Adrenal gland (tissue), 12 donors: ENCODE measurements around the gene ITGB5. TPM values are rescaled to one million over a fixed set of nuclear protein-coding genes. Genes with fewer than 3 reads are reported as not detected.

Experiments used
- DNase-seq, 7 donors: peaks; one replicate each; pipeline ENCODE4 v3.0.0-alpha.2; 2019 to 2020
- H3K27ac ChIP-seq, 5 donors: fragments of 200-600 bp; sonication (generic) in 4 of 5; 1 replicate in 3 of 5; 2 replicates in 2 of 5; pipeline versions ENCODE4 v1.5.1 to v1.8.0; 2016 to 2020; ENCODE audit warnings: mild to moderate bottlenecking in 1 of 5
- H3K27me3 ChIP-seq: fragments of 200-600 bp; 2 replicates; pipeline ENCODE4 v1.8.0; 2021
- H3K36me3 ChIP-seq, 2 donors: fragments of 200-600 bp; replicated peaks in 1 of 2; 1 replicate in 1 of 2; 2 replicates in 1 of 2; pipeline versions ENCODE4 v1.5.1 to v1.8.0; 2018 to 2022
- H3K4me1 ChIP-seq, 2 donors: fragments of 200-600 bp; replicated peaks in 1 of 2; 1 replicate in 1 of 2; 2 replicates in 1 of 2; pipeline versions ENCODE4 v1.5.1 to v1.8.0; 2018 to 2021
- H3K4me3 ChIP-seq, 4 donors: fragments of 200-600 bp; sonication (generic) in 3 of 4; one replicate each; pipeline ENCODE4 v1.5.1; 2016 to 2018
- H3K9me3 ChIP-seq, 3 donors: fragments of 200-600 bp; sonication (generic) in 1 of 3; replicated peaks in 1 of 3; 1 replicate in 2 of 3; 2 replicates in 1 of 3; pipeline versions ENCODE4 v1.5.1 to v1.8.0; 2016 to 2021
- CTCF ChIP-seq, 6 experiments: fragments of 450-650 bp in 4 of 6; fragments of 200-600 bp in 2 of 6; sonication (generic) in 1 of 6; IDR thresholded peaks; 1 replicate in 5 of 6; 2 replicates in 1 of 6; pipeline versions ENCODE4 v1.5.1 to v1.8.0; 2016 to 2021; ENCODE audit warnings: antibody characterized with exemption in 6 of 6, mild to moderate bottlenecking in 2 of 6, moderate library complexity in 1 of 6
- POLR2A ChIP-seq, 2 donors: fragments of 450-650 bp; IDR thresholded peaks; one replicate each; pipeline ENCODE4 v1.6.1; 2017; ENCODE audit warnings: antibody characterized with exemption in 2 of 2, mild to moderate bottlenecking in 2 of 2, moderate library complexity in 1 of 2
- WGBS, 4 donors: extraction: QIAGEN DNeasy Blood & Tissue Kit in 2 of 4; methylation state at CpG; one replicate each; pipeline versions ENCODE4 v1.1.5 to v1.1.7; 2013 to 2017; 5-methylcytosine and 5-hydroxymethylcytosine counted together
- intact Hi-C, 2 donors: fragments of 100-400 bp; cut with DNase I; formaldehyde crosslinking; loops; one replicate each; pipeline versions ENCODE4 v1.14.1 to v1.15.0; 2022 to 2023
- polyA plus RNA-seq, 3 donors: library from polyadenylated mRNA; stranded (reverse); fragments of 200-250 nt in 2 of 3; fragments of 350-450 nt in 1 of 3; fragmentation: Illumina TruSeq in 1 of 3; extraction: RNeasy Lipid Tissue Mini Kit (QIAGEN cat#74804) in 1 of 3; gene quantifications; one replicate each; pipeline ENCODE4 v1.2.3, GENCODE V29; 2013 to 2014
- total RNA-seq, 9 donors: library from RNA; depleted of rRNA in 4 of 9; stranded (reverse); fragments of >200 nt in 4 of 9; fragments of 120-200 nt in 1 of 9; fragmentation: NEBNext Ultra II Directional in 1 of 9; extraction: Animal tissue kit (Norgen Biotek cat#: 25700) in 1 of 9; gene quantifications; one replicate each; pipeline versions ENCODE4 v1.1.0 to v1.2.4, GENCODE V29; 2013 to 2023
- donor health status: healthy with polysubstance abuse.
- donor health status: Bipolar disorder and iron deficiency.
- donor health status: DM: yes; HTN: yes; CAD: no.
- donor health status: DM: no; HTN: no; CAD: no.
- donor health status: DM: no; HTN: no; CAD: no.
- donor health status: DM: yes; HTN: yes; CAD: no.

ITGB5 gene
- total and polyA plus RNA-seq, 12 donors, result 9.4 to 404 (median 94.8) TPM

- intact Hi-C loops, result no loop called here
- Histone ChIP-seq H3K36me3 (no peaks in the 10 kb centered on the region), H3K9me3 (no peaks in the 10 kb centered on the region), H3K4me1 (no peaks in the 10 kb centered on the region), H3K27ac (no peak overlapping the region), H3K27me3 (no peaks in the 10 kb centered on the region), H3K4me3 (no peak overlapping the region)
- 88 to 97% (median 94%) methylated on average over 2 of the region's 2 CpGs for WGBS, 4 donors
- no peak for TF ChIP-seq CTCF (IDR thresholded peaks at IDR 0.05)
- TF ChIP-seq POLR2A (IDR thresholded peaks at IDR 0.05), result no peak
- DNase-seq, result no peak
Observed at GRCh38 chr3:124918524-124918923, 31.4 kb upstream of the ITGB5 start.

- Histone ChIP-seq H3K36me3 (no peaks in the 10 kb centered on the region), H3K4me1 (no peaks in the 10 kb centered on the region), H3K4me3 (no peak overlapping the region), H3K9me3 (no peaks in the 10 kb centered on the region), H3K27ac (peak overlapping the region in 1 of 5 donors; percentile 21), H3K27me3 (no peaks in the 10 kb centered on the region)
- WGBS, 4 donors, result 58 to 61% (median 60%) methylated on average over 8 of the region's 8 CpGs
- intact Hi-C loops, result no loop called here
- peak in 5 of 7 donors; percentile 10 to 56 (median 27) for DNase-seq
- no peak for TF ChIP-seq CTCF (IDR thresholded peaks at IDR 0.05)
- no peak for TF ChIP-seq POLR2A (IDR thresholded peaks at IDR 0.05)
Observed at GRCh38 chr3:124916837-124917409, 29.8 kb upstream of the ITGB5 start.

GRCh38 chr3:124915254-124915653, 28.1 kb upstream of the ITGB5 start:
- Histone ChIP-seq H3K36me3 (no peaks in the 10 kb centered on the region), H3K9me3 (no peaks in the 10 kb centered on the region), H3K4me1 (no peaks in the 10 kb centered on the region), H3K27ac (no peak overlapping the region), H3K4me3 (no peak overlapping the region), H3K27me3 (no peaks in the 10 kb centered on the region)
- TF ChIP-seq CTCF (IDR thresholded peaks at IDR 0.05) (no peak), POLR2A (IDR thresholded peaks at IDR 0.05) (no peak)
- intact Hi-C loops, result no loop called here
- DNase-seq, result no peak
- WGBS, 4 donors, result 91 to 98% (median 95%) methylated on average over 3 of the region's 3 CpGs

GRCh38 chr3:124907957-124908356, 20.8 kb upstream of the ITGB5 start:
- intact Hi-C loops, result no loop called here
- Histone ChIP-seq H3K4me1 (no peaks in the 10 kb centered on the region), H3K4me3 (no peak overlapping the region), H3K27me3 (no peaks in the 10 kb centered on the region), H3K27ac (no peak overlapping the region), H3K9me3 (no peaks in the 10 kb centered on the region), H3K36me3 (no peaks in the 10 kb centered on the region)
- TF ChIP-seq CTCF (IDR thresholded peaks at IDR 0.05) (no peak), POLR2A (IDR thresholded peaks at IDR 0.05) (no peak)
- DNase-seq, result no peak
- WGBS, 4 donors, result 78 to 82% (median 80%) methylated on average over 9 of the region's 9 CpGs
